Ovary (tissue), 3 donors: ENCODE data around the gene GUCA1A.

ENCODE experiments used
- CTCF ChIP-seq, 3 donors: fragments of 450-650 bp in 2 of 3; fragments of 200-600 bp in 1 of 3; IDR thresholded peaks; one replicate each; pipeline versions ENCODE4 v1.5.1 to v1.8.0; 2016 to 2022; ENCODE audit warnings: antibody characterized with exemption in 3 of 3, mild to moderate bottlenecking in 1 of 3
- POLR2A ChIP-seq: fragments of 450-650 bp; IDR thresholded peaks from one replicate; pipeline ENCODE4 v1.6.1; 2017; ENCODE audit warnings: antibody characterized with exemption, mild to moderate bottlenecking, moderate library complexity
- donor health status: DM: no; HTN: no; CAD: no.

GRCh38 chr6:42137194-42137753 is 35.9 kb upstream of the GUCA1A start:
- no peak for TF ChIP-seq POLR2A
- TF ChIP-seq CTCF (IDR thresholded peaks at IDR 0.05) = no peak
